H1 (cell line): ENCODE measurements around the gene C11orf58.

Experiments
- SP1 ChIP-seq: IDR thresholded peaks from 2 replicates; pipeline ENCODE4 v1.6.1; 2011; ENCODE audit warnings: low read depth, low read length
- SUZ12 ChIP-seq: fragments of 200-600 bp; sonication (generic); IDR thresholded peaks from 2 replicates; pipeline ENCODE4 v1.6.1; 2012; ENCODE audit warnings: mild to moderate bottlenecking, inconsistent platforms, low read length, moderate library complexity, mixed read lengths

DNA sequence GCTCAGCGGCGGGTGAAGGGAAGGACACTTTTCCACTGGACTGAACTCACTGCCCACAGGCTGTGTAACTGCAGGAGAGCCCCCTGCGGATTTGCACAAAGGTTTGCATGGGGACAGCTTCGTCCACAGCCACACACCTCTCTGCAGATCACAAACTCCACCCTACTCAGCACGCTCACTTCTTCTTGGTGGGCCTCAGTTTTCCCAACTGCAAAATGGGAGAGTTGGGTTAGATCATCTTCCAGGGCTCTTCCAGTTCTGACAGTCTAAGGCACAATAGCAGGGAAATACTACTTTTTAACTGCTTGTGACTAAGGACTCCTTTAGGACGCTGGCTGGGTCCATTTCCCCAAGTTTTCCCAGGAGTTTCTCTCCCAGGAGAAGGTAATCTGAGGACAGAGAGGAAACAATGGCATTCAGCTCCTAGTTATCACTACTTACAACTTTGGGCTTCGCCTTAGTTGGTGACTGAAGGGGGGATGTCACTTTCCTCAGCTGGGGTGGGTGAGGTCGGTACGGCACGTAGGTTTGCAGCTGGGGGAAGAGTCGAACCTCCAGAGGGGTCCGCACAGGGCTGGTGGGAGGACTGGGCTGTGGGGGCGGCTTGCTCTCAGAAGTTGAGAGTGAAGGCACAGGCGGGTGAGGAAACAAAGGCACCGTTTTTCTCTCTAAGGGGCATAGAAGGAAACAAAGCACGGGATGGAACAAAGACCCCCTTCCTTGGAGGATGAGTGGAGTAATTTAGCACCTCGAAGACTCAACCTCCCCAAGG, 55.8 kb downstream of the C11orf58 start:
- no peak for TF ChIP-seq SUZ12
- no peak for TF ChIP-seq SP1
